HG02973 (cell line): Measurements from ENCODE around the gene YJU2.
"Not testable (repeated sequence)": the region's sequence is repeated elsewhere in the genome, so short reads cannot be mapped to it uniquely, and the experiment has no call there.

Source experiments
- ATAC-seq: cut with Tn5 transposase; IDR thresholded peaks from one replicate; pipeline ENCODE4 v1.9.1; 2021; ENCODE audit warnings: moderate library complexity; ENCODE audit not compliant: unreplicated experiment

The YJU2 gene

GRCh38 chr19:4246767-4247593 is at the start of gene YJU2:
Gene YJU2 (plus strand): TSS chr19:4247080. CDS start chr19:4247147, 67 bp downstream.
- ATAC-seq, result peak; percentile 78

GRCh38 chr19:4197228-4197624 is 49.7 kb upstream of the YJU2 start:
- no peak for ATAC-seq

GRCh38 chr19:4197625-4198466 is 49.0 kb upstream of the YJU2 start:
- no peak for ATAC-seq

GRCh38 chr19:4198467-4199126 is 48.3 kb upstream of the YJU2 start:
- ATAC-seq, result no peak

GRCh38 chr19:4199699-4200293 is 47.1 kb upstream of the YJU2 start:
- ATAC-seq, result no peak

GRCh38 chr19:4200940-4201542 is 45.8 kb upstream of the YJU2 start:
- no peak for ATAC-seq

GRCh38 chr19:4201798-4202197 is 45.1 kb upstream of the YJU2 start:
- no peak for ATAC-seq

- no peak for ATAC-seq
These were observed 39.9 kb upstream of the YJU2 start for GRCh38 chr19:4206818-4207484.

- no peak for ATAC-seq
These were observed 38.3 kb upstream of the YJU2 start for GRCh38 chr19:4208385-4209094.

- ATAC-seq, result no peak
These were observed 36.6 kb upstream of the YJU2 start for GRCh38 chr19:4210166-4210731.

- no peak for ATAC-seq
These were observed 33.8 kb upstream of the YJU2 start for GRCh38 chr19:4213116-4213515.

- ATAC-seq, result no peak
These were observed 31.1 kb upstream of the YJU2 start for GRCh38 chr19:4215807-4216206.

GRCh38 chr19:4216846-4217245 is 30.0 kb upstream of the YJU2 start:
- no peak for ATAC-seq

GRCh38 chr19:4217429-4218264 is 29.2 kb upstream of the YJU2 start:
- no peak for ATAC-seq

- ATAC-seq, result not testable (repeated sequence)
These were observed 28.4 kb upstream of the YJU2 start for GRCh38 chr19:4218523-4218922.

GRCh38 chr19:4220188-4220587 is 26.7 kb upstream of the YJU2 start:
- no peak for ATAC-seq

- ATAC-seq, result no peak
These were observed 22.4 kb upstream of the YJU2 start for GRCh38 chr19:4224470-4224869.

GRCh38 chr19:4225885-4226284 is 21.0 kb upstream of the YJU2 start:
- ATAC-seq, result no peak
